ENCODE measurements around the gene CCL22. TPM values are rescaled to one million over a fixed set of nuclear protein-coding genes. Genes with fewer than 3 reads are reported as not detected.

The CCL22 gene
- total RNA-seq, 1 experiment from 2014 or later = not detected

GRCh38 chr16:57361404-57361803 is 2.8 kb downstream of the CCL22 start:
- H3K36me3 Mint-ChIP-seq (ENCODE audit: insufficient read depth in 1 of 3, low read depth in 3 of 3) = no peaks in the 10 kb centered on the region
- Histone ChIP-seq H3K4me2 (ENCODE audit: insufficient read depth, insufficient read length, low read length) (no peak overlapping the region), H3K27ac (ENCODE audit: insufficient read length, low read depth, low read length) (no peak overlapping the region), H2BK20ac (ENCODE audit: low read depth, low read length, poor library complexity, severe bottlenecking) (no peak overlapping the region), H2AFZ (ENCODE audit: low read length) (no peak overlapping the region), H2AK5ac (ENCODE audit: insufficient read length, low read length) (no peak overlapping the region), H4K8ac (replicated peaks; ENCODE audit: insufficient read length, low read depth, low read length) (no peak overlapping the region), H4K20me1 (ENCODE audit: control insufficient read depth, insufficient read depth, insufficient read length) (no peaks in the 10 kb centered on the region), H3K9ac (ENCODE audit: extremely low read depth, insufficient read length, low read length) (no peak overlapping the region), H3K79me2 (ENCODE audit: insufficient read depth, low read length) (no peaks in the 10 kb centered on the region), H4K5ac (ENCODE audit: insufficient read length, low read depth, low read length) (no peak overlapping the region), H3K79me1 (ENCODE audit: insufficient read depth, low read depth, low read length, poor library complexity, severe bottlenecking) (no peaks in the 10 kb centered on the region), H2BK120ac (ENCODE audit: low read depth, low read length, poor library complexity, severe bottlenecking) (no peak overlapping the region), H3K27me3 (ENCODE audit: insufficient read depth, low read length) (no peaks in the 10 kb centered on the region), H4K91ac (ENCODE audit: insufficient read length, low read depth, low read length) (no peak overlapping the region), H3K18ac (ENCODE audit: insufficient read length, low read depth, low read length) (no peak overlapping the region), H3K9me3 (ENCODE audit: control insufficient read depth, low read depth, low read length) (no peaks in the 10 kb centered on the region), H3K56ac (ENCODE audit: insufficient read length, low read depth, low read length) (no peak overlapping the region), H3K23ac (ENCODE audit: insufficient read length, low read depth, low read length) (no peak overlapping the region), H3T11ph (ENCODE audit: low read length) (no peak overlapping the region), H2BK15ac (ENCODE audit: low read depth, low read length) (no peak overlapping the region), H2BK12ac (ENCODE audit: insufficient read length, low read depth, low read length) (no peak overlapping the region), H2BK5ac (ENCODE audit: insufficient read length, low read length) (no peak overlapping the region), H3K4ac (ENCODE audit: low read depth, low read length) (no peak overlapping the region), H3K23me2 (ENCODE audit: insufficient read length, low read depth, low read length, poor library complexity, severe bottlenecking) (no peaks in the 10 kb centered on the region), H3K4me1 (ENCODE audit: insufficient read depth, low read length) (no peaks in the 10 kb centered on the region), H3K14ac (ENCODE audit: insufficient read depth, low read length) (no peak overlapping the region)
- no peak overlapping the region for H3K4me3 Mint-ChIP-seq
- DNase-seq = no peak
- H3K27me3 Mint-ChIP-seq (ENCODE audit: low read depth) = peaks cover 5% of the 10 kb centered on the region
- WGBS (ENCODE audit: extremely low coverage, insufficient read length, low lambda C conversion rate) = no CpG with 5 or more reads among the region's 4 CpGs
- H3K9me3 Mint-ChIP-seq = no peaks in the 10 kb centered on the region
- no peak overlapping the region for H3K27ac Mint-ChIP-seq
- no peak for TF ChIP-seq CTCF (conservative IDR thresholded peaks at IDR 0.05)
- H3K4me1 Mint-ChIP-seq = peaks cover 0 to 4% of the 10 kb centered on the region in 2 experiments; a peak in 2 of 4 replicates

Measured in H9 (cell line).